Parathyroid adenoma (tissue), 2 donors: ENCODE results near the gene TEP1.

Experiments used
- H2AFZ ChIP-seq: fragments of 300-600 bp; sonication (generic); one replicate; pipeline ENCODE4 v1.7.0; 2017; ENCODE audit warnings: antibody characterized with exemption, mild to moderate bottlenecking
- H3K27ac ChIP-seq: fragments of 300-600 bp; sonication (generic); one replicate; pipeline ENCODE4 v1.7.0; 2017
- H3K27me3 ChIP-seq: fragments of 300-600 bp; sonication (generic); one replicate; pipeline ENCODE4 v1.7.0; 2017; ENCODE audit warnings: low read length; ENCODE audit not compliant: control insufficient read depth, insufficient read depth
- H3K36me3 ChIP-seq: fragments of 300-600 bp; sonication (generic); one replicate; pipeline ENCODE4 v1.7.0; 2017; ENCODE audit warnings: low read length; ENCODE audit not compliant: control insufficient read depth, insufficient read depth
- H3K4me1 ChIP-seq: fragments of 300-600 bp; sonication (generic); one replicate; pipeline ENCODE4 v1.7.0; 2017; ENCODE audit warnings: control low read depth
- H3K4me2 ChIP-seq: fragments of 300-600 bp; sonication (generic); one replicate; pipeline ENCODE4 v1.7.0; 2017; ENCODE audit warnings: low read length
- H3K4me3 ChIP-seq: fragments of 300-600 bp; sonication (generic); one replicate; pipeline ENCODE4 v1.7.0; 2017; ENCODE audit warnings: low read depth, low read length
- H3K79me2 ChIP-seq: fragments of 300-600 bp; sonication (generic); one replicate; pipeline ENCODE4 v1.7.0; 2017; ENCODE audit warnings: control low read depth
- H3K9ac ChIP-seq: fragments of 300-600 bp; sonication (generic); one replicate; pipeline ENCODE4 v1.7.0; 2017; ENCODE audit warnings: mild to moderate bottlenecking
- H3K9me3 ChIP-seq: fragments of 300-600 bp; sonication (generic); one replicate; pipeline ENCODE4 v1.7.0; 2017; ENCODE audit warnings: low read length; ENCODE audit not compliant: control insufficient read depth
- TF ChIP-seq, protein P1 (sequence below): fragments of 300-600 bp; sonication (generic); IDR thresholded peaks from one replicate; pipeline ENCODE4 v1.7.0; 2017; ENCODE audit warnings: antibody characterized with exemption, mild to moderate bottlenecking
- donor health status: primary hyperparathyroidism.

TEP1 gene

GRCh38 chr14:20428010-20428365 lies 14.7 kb upstream of the TEP1 start:
- TF ChIP-seq, protein P1, sequence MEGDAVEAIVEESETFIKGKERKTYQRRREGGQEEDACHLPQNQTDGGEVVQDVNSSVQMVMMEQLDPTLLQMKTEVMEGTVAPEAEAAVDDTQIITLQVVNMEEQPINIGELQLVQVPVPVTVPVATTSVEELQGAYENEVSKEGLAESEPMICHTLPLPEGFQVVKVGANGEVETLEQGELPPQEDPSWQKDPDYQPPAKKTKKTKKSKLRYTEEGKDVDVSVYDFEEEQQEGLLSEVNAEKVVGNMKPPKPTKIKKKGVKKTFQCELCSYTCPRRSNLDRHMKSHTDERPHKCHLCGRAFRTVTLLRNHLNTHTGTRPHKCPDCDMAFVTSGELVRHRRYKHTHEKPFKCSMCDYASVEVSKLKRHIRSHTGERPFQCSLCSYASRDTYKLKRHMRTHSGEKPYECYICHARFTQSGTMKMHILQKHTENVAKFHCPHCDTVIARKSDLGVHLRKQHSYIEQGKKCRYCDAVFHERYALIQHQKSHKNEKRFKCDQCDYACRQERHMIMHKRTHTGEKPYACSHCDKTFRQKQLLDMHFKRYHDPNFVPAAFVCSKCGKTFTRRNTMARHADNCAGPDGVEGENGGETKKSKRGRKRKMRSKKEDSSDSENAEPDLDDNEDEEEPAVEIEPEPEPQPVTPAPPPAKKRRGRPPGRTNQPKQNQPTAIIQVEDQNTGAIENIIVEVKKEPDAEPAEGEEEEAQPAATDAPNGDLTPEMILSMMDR = no peak
- Histone ChIP-seq H3K79me2 (no peaks in the 10 kb centered on the region), H3K27ac (no peak overlapping the region), H3K9ac (no peak overlapping the region), H3K36me3 (no peaks in the 10 kb centered on the region), H3K4me2 (no peak overlapping the region), H3K27me3 (no peaks in the 10 kb centered on the region), H3K4me1 (no peaks in the 10 kb centered on the region), H3K4me3 (no peak overlapping the region), H3K9me3 (no peaks in the 10 kb centered on the region), H2AFZ (no peak overlapping the region)

DNA sequence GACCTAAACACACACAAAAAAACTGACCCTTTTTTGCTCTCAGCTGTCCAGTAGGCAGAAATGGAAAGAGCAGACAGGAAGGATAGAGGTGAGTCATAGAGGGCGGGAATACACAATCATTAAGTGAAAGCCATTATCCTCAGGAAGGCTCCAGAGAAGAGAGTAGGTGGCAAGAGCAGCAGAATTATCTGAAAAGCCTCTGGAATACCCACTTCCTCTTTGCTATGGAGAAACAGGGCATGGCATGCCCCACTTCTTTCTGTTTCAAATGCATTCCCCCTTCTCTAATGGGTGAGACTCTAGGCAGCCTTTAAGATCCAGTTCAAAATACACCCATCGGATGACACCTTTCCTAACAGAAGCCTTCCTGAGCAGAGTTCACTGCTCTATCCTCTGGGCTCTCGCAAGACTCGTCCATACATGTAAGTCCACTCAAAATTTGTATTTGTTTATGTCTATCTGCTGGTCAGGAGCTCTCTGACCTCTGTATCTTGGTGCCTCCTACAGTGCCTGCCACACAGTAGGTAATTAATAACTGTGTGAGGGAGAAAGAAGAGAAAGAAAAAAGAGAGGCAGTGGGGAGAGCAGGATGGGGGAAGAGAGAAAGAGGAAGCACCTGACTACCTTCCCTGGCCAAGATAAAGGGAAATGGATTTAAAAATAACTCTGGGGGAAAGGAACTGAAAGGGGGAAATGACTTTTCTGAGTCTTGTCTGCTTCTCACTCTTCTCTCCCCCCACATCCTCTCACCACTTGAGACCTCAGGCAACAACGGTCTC lies 14.1 kb upstream of the TEP1 start:
- Histone ChIP-seq H3K27me3 (no peaks in the 10 kb centered on the region), H3K79me2 (no peaks in the 10 kb centered on the region), H3K4me3 (no peak overlapping the region), H2AFZ (no peak overlapping the region), H3K4me1 (no peaks in the 10 kb centered on the region), H3K9me3 (no peaks in the 10 kb centered on the region), H3K9ac (no peak overlapping the region), H3K36me3 (no peaks in the 10 kb centered on the region), H3K4me2 (no peak overlapping the region), H3K27ac (no peak overlapping the region)
- TF ChIP-seq, protein P1 = no peak

DNA sequence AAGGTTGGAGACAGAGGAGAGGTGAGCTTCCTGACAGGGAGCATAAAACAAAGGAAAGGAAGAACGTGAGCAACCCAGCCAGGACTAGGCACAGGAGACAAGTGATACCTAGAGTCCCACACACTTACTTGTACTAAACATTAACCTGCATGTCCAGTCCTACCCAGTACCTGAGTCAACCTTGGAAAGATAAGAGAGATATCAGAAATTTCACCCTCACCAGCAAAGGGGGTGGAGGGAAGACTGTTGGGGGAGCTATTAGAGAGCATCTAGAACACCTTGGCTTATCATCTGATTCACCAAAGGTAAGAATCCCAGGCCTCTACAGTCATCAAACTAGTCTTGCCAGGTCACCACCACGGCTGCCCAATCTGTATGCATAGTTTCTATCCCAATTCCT lies 11.6 kb upstream of the TEP1 start:
- no peak overlapping the region for H3K4me3 ChIP-seq
- H3K27ac ChIP-seq = no peak overlapping the region
- H3K9me3 ChIP-seq = no peaks in the 10 kb centered on the region
- H3K4me2 ChIP-seq = no peak overlapping the region
- no peaks in the 10 kb centered on the region for H3K27me3 ChIP-seq
- TF ChIP-seq, protein P1 = no peak
- no peak overlapping the region for H3K9ac ChIP-seq
- H3K4me1 ChIP-seq = no peaks in the 10 kb centered on the region
- H2AFZ ChIP-seq = no peak overlapping the region
- no peaks in the 10 kb centered on the region for H3K36me3 ChIP-seq
- no peaks in the 10 kb centered on the region for H3K79me2 ChIP-seq

- H3K27ac ChIP-seq = no peak overlapping the region
- H3K36me3 ChIP-seq = no peaks in the 10 kb centered on the region
- no peak overlapping the region for H3K4me3 ChIP-seq
- peaks cover 13% of the 10 kb centered on the region for H3K4me1 ChIP-seq
- no peaks in the 10 kb centered on the region for H3K79me2 ChIP-seq
- no peak overlapping the region for H3K4me2 ChIP-seq
- TF ChIP-seq, protein P1 = no peak
- H3K9ac ChIP-seq = no peak overlapping the region
- no peaks in the 10 kb centered on the region for H3K9me3 ChIP-seq
- H2AFZ ChIP-seq = no peak overlapping the region
- no peaks in the 10 kb centered on the region for H3K27me3 ChIP-seq
These were observed 9.6 kb upstream of the TEP1 start for GRCh38 chr14:20422886-20423285.

DNA sequence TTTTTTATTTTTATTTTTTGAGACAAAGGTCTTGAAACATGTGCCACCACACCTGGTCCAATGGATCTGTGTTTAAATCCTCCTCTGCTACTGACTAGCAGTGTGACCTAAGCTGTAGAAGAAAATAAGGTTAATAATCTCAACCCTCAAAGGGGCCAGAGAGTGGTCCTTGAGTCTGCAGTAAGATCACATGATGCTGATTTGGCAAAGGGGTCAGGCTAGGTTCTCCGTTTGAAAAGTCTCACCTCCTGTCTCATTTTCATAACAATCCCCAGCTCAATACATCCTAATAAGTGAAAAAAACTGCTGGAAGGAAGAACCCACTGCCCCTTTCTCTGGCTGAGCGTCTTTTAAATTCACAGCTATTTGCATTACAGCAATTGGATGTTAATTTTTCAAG lies 8.0 kb upstream of the TEP1 start:
- TF ChIP-seq, protein P1 = no peak
- Histone ChIP-seq H3K9me3 (no peaks in the 10 kb centered on the region), H3K4me3 (no peak overlapping the region)

More for the DNA sequence above, 8.0 kb upstream of the TEP1 start:
- Histone ChIP-seq H3K27me3 (no peaks in the 10 kb centered on the region), H3K79me2 (no peaks in the 10 kb centered on the region), H2AFZ (no peak overlapping the region), H3K4me2 (no peak overlapping the region), H3K4me1 (peaks cover 19% of the 10 kb centered on the region), H3K9ac (no peak overlapping the region), H3K36me3 (no peaks in the 10 kb centered on the region), H3K27ac (no peak overlapping the region)
